AG09309 (cell line): ENCODE data around the gene PXMP4.

Experiments
- DNase-seq: peaks from one replicate; pipeline ENCODE4 v3.0.0-alpha.2; 2010; ENCODE audit warnings: low read depth
- H3K4me3 ChIP-seq: 2 replicates; pipeline ENCODE4 v1.5.1; 2011; ENCODE audit warnings: mild to moderate bottlenecking, low read depth, low read length, moderate library complexity; ENCODE audit not compliant: control insufficient read depth
- TF ChIP-seq, protein P1 (sequence below): IDR thresholded peaks from 2 replicates; pipeline ENCODE4 v1.5.1; 2011; ENCODE audit warnings: mild to moderate bottlenecking, low read depth, low read length, inconsistent platforms; ENCODE audit not compliant: insufficient read depth, control insufficient read depth; ENCODE audit errors: missing control alignments

The PXMP4 gene

DNA sequence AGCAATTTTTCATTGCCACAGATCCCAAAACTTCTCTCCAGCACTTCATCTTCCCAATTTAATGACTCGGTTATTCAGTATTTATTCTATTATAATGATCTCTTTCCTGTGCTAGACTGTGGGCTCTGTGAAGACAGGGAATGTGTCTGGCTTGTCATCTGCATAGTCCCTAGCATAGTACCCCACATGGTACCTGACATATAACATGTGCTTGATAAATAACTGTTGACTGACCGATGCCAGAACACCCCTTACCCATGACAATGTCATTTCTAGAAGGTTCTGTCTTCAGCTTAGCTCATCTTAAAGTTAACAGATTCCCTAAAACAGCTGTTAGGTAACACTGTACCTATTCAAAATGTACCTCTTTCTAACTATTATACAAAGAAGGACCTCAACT, 3.6 kb downstream of the PXMP4 start:
- H3K4me3 ChIP-seq, result no peak overlapping the region
- no peak for DNase-seq
- TF ChIP-seq, protein P1, sequence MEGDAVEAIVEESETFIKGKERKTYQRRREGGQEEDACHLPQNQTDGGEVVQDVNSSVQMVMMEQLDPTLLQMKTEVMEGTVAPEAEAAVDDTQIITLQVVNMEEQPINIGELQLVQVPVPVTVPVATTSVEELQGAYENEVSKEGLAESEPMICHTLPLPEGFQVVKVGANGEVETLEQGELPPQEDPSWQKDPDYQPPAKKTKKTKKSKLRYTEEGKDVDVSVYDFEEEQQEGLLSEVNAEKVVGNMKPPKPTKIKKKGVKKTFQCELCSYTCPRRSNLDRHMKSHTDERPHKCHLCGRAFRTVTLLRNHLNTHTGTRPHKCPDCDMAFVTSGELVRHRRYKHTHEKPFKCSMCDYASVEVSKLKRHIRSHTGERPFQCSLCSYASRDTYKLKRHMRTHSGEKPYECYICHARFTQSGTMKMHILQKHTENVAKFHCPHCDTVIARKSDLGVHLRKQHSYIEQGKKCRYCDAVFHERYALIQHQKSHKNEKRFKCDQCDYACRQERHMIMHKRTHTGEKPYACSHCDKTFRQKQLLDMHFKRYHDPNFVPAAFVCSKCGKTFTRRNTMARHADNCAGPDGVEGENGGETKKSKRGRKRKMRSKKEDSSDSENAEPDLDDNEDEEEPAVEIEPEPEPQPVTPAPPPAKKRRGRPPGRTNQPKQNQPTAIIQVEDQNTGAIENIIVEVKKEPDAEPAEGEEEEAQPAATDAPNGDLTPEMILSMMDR, result no peak

DNA sequence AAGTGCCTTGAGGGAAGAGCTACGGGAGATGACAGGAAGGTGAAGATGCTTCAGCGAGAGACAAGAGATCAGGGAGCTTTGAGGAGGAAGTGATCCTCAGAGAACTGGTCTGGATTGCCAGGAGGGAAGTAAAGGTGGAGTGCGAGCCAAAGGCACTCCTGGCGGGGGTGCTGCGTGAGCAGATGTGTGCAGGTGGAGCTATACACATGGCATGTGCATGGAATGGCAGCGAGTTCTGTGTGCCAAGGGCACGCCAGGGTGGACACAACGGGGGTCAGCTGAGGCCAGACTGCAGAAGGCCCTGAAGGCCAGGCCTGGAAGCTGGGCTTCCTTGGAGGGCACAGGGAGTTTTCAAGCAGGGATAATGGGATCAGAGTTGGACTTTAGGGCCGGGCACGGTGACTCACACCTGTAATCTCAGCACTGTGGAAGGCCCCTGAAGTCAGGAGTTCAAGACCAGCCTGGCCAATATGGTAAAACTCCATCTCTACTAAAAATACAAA, 6.2 kb downstream of the PXMP4 start:
- no peak for DNase-seq
- H3K4me3 ChIP-seq, result no peak overlapping the region
- TF ChIP-seq, protein P1, result no peak

DNA sequence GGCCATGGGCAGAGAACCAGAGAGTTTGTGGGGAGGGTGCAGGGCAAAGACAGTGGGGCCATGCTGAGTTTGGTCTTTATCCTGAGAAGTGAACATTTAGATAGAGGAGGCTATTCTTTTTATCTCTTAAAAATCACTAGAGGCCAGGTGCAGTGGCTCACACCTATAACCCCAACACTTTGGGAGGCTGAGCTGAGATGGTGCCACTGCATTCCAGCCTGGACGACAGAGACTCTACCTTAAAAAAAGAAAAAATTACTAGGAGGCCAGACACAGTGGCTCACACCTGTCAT, 8.7 kb downstream of the PXMP4 start:
- TF ChIP-seq, protein P1, result no peak
- H3K4me3 ChIP-seq, result no peak overlapping the region
- DNase-seq, result no peak

DNA sequence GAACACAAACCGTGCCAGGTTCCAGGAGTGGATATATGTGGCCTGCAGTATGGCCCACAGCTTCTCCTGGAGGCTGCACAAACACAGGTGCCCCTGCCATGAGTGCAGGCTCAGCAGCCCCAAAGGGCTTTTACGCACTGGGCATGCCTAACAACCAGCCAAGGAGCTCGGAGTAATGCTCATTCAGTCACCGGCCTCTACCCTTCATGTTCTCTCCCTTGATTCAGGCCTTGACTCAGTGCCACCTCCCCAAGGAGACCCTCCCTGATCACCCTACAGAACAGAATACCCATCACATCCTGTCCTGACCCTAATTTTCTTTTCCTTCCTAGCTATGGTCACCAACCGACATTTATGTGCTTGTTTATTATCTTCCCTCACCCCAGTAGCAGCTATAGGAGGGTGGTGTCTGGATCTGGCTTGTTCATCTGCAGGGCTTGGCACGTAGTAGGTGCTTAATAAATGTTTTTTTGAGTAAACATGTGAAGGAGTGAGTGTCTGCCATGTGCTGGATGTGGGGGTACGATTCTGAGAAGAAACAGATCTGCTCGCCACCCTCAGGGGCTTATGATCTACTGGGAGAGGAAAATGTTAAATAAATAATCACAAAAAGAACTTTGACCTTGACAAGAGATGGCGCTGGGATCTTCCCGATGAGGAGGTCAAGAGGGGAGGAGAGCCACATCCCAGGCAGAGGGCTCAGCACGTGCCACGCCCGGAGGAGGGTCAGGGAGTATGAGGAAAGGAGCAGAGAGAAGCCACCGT, 9.2 kb downstream of the PXMP4 start:
- TF ChIP-seq, protein P1, result no peak
- H3K4me3 ChIP-seq, result no peak overlapping the region
- no peak for DNase-seq

DNA sequence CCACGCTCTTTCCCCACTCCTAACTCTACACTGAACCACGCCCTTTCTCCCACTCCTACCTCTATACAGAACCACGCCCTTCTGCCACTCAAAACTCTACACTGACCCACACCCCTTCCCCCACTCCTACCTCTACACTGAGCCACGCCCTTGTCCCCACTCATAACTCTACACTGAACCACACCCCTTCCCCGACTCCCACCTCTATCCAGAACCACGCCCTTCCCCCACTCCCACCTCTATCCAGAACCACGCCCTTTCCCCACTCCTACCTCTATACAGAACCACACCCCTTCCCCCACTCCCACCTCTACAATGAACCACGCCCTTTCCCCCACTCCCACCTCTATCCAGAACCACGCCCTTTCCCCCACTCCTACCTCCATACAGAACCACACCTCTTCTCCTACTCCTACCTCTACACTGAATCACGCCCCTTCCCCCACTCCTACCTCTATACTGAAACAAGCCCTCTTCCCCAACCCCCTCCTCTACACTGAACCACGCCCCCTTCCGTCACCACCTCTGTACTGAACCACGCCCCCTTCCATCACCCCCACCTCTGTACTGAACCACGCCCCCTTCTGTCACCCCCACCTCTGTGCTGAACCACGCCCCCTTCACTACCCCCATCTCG, 10.1 kb downstream of the PXMP4 start:
- DNase-seq, result no peak
- no peak overlapping the region for H3K4me3 ChIP-seq
- TF ChIP-seq, protein P1, result no peak

DNA sequence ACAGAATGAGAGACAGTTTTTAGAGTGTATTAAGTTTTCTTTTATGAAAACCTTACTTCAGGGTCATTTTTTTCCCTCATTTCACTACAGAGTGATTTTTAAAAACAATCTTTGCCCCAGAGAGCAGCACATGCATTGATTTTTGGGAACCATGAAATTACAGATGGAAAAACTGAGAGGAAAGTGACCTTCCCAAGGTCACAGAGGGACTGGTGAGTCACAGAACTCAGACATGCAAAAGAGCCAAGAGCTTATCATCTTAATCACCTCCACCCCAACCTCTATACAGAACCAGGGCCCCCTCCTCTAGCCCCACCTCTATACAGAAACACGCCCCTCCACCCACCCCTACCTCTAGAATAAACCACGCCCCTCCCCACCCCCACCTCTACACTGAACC, 10.7 kb downstream of the PXMP4 start:
- TF ChIP-seq, protein P1, result no peak
- no peak overlapping the region for H3K4me3 ChIP-seq

More for the DNA sequence above, 10.7 kb downstream of the PXMP4 start:
- DNase-seq, result no peak
